Thymus (tissue), 11 donors: Measurements from ENCODE around the gene UBTD2. TPM values are rescaled to one million over a fixed set of nuclear protein-coding genes. Genes with fewer than 3 reads are reported as not detected.
"Not testable (repeated sequence)": the region's sequence is repeated elsewhere in the genome, so short reads cannot be mapped to it uniquely, and the experiment has no call there.

Source experiments
- DNase-seq, 9 donors: peaks; one replicate each; pipeline ENCODE4 v3.0.0-alpha.2; 2013; ENCODE audit warnings: low spot score in 9 of 9, low read depth in 6 of 9, missing footprints in 1 of 9
- H3K27ac ChIP-seq, 2 donors: one replicate each; pipeline ENCODE4 v1.5.1; 2013; ENCODE audit warnings: control low read depth in 1 of 2, low read depth in 1 of 2, low read length in 1 of 2, mild to moderate bottlenecking in 1 of 2, moderate library complexity in 1 of 2
- H3K27me3 ChIP-seq, 2 donors: one replicate each; pipeline ENCODE4 v1.5.1; 2013; ENCODE audit warnings: low read length in 1 of 2; ENCODE audit not compliant: control insufficient read depth in 2 of 2, insufficient read depth in 1 of 2
- H3K36me3 ChIP-seq, 2 donors: one replicate each; pipeline ENCODE4 v1.5.1; 2013; ENCODE audit warnings: low read length in 1 of 2, mild to moderate bottlenecking in 1 of 2, moderate library complexity in 1 of 2; ENCODE audit not compliant: control insufficient read depth in 2 of 2, insufficient read depth in 2 of 2
- H3K4me1 ChIP-seq, 2 donors: one replicate each; pipeline ENCODE4 v1.5.1; 2013; ENCODE audit warnings: low read length in 2 of 2; ENCODE audit not compliant: control insufficient read depth in 2 of 2, insufficient read depth in 2 of 2
- H3K4me3 ChIP-seq, 2 donors: one replicate each; pipeline ENCODE4 v1.5.1; 2013; ENCODE audit warnings: low read length in 2 of 2, control low read depth in 1 of 2, mild to moderate bottlenecking in 1 of 2
- H3K9me3 ChIP-seq, 2 donors: one replicate each; pipeline ENCODE4 v1.5.1; 2013; ENCODE audit warnings: low read length in 1 of 2, mild to moderate bottlenecking in 1 of 2; ENCODE audit not compliant: control insufficient read depth in 2 of 2, insufficient read depth in 1 of 2
- WGBS: extraction: QIAGEN DNeasy Blood & Tissue Kit; methylation state at CpG from one replicate; pipeline ENCODE4 v1.1.7; 2013; 5-methylcytosine and 5-hydroxymethylcytosine counted together
- polyA plus RNA-seq: library from polyadenylated mRNA; stranded (reverse); fragments of 200-250 nt; gene quantifications from one replicate; pipeline ENCODE4 v1.2.3, GENCODE V29; 2013
- total RNA-seq: library from RNA; stranded (reverse); fragments of 120-200 nt; gene quantifications from one replicate; pipeline ENCODE4 v1.2.4, GENCODE V29; 2013
- donor health status: healthy.

UBTD2 gene
- total and polyA plus RNA-seq, 2 donors = 13.2 to 17.8 TPM

DNA sequence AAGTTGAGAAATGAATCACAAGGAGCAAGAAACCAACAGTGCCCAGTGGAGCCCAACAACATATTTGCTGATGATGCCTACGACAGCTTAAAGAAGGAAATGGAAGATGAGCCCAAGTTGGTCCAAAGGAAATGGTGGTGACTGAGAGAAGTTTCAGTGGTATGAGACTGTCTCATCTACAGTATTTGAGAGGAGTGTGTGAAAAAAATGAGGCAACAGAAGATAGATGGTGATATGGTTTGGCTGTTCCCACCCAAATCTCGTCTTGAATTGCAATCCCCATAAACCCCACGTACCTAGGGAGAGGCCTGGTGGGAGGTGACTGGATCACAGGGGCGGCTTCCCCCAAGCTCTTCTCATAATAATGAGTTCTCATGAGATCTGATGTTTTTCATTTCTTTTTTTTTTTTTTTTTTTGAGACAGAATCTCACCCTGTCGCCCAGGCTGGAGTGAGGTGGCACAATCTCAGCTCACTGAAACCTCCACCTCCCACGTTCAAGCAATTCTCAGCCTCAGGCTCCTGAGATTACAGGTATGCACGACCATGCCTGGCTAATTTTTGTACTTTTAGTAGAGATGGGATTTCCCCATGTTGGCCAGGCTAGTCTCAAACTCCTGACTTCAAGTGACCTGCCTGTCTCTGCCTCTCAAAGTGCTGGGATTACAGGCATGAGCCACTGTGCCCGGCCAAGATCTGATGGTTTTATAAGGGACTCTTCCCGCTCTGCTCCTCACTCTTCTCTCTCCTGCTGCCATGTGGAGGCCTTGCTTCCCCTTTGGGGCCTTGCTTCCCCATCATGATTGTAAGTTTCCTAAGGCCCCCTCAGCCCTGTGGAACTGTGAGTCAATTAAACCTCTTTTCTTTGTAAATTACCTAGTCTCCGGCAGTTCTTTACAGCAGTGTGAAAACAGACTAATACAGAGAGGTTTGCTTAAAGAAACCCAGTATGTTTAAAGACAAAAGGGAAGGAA, 59.4 kb downstream of the UBTD2 start:
- Histone ChIP-seq H3K27ac (no peak overlapping the region), H3K9me3 (no peaks in the 10 kb centered on the region), H3K36me3 (peaks cover 5% of the 10 kb centered on the region in 2 donors), H3K27me3 (no peaks in the 10 kb centered on the region), H3K4me3 (no peak overlapping the region), H3K4me1 (no peaks in the 10 kb centered on the region)
- 96% methylated on average over 10 of the region's 10 CpGs for WGBS
- no peak for DNase-seq

DNA sequence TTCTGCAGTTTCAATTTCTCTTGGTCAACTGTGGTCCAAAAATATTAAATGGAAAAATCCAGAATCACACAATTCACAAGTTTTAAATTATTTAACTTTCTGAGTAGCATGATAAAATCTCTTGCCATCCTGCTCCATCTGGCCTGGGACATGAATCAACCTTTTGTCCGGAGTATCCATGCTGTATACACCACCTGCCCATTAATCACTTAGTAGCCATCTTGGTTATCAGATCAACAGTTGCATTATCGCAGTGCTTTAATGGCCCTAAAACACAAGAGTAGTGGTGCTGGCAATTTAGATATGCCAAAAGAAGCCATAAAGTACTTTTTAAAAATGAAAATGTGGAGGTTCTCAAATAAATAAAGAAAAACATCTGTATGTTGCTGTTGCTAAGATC, 64.3 kb downstream of the UBTD2 start:
- H3K36me3 ChIP-seq = peaks cover 5% of the 10 kb centered on the region in 2 donors
- DNase-seq = no peak
- no peak overlapping the region for H3K27ac ChIP-seq
- no peaks in the 10 kb centered on the region for H3K4me1 ChIP-seq
- H3K9me3 ChIP-seq = no peaks in the 10 kb centered on the region
- H3K4me3 ChIP-seq = no peak overlapping the region
- WGBS = 76% methylated on average over 2 of the region's 2 CpGs
- H3K27me3 ChIP-seq = no peaks in the 10 kb centered on the region

DNA sequence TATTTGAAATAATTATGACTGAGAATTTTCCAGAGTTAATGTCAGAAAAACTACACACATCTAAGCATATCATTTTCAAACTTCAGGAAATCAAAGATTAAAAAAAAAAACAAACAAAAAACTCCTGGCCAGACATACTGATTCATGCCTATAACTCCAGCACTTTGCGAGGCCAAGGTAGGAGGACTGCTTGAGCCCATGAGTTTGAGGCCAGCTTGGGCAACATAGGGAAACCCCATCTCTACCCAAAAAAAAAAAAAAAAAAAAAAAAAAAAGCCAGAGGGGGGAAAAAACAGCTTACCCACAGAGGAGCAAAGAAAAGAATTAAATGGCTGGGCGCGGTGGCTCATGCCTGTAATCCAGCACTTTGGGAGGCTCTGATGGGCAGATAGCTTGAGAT, 67.2 kb downstream of the UBTD2 start:
- H3K27ac ChIP-seq = no peak overlapping the region
- H3K27me3 ChIP-seq = no peaks in the 10 kb centered on the region
- no peak overlapping the region for H3K4me3 ChIP-seq
- no peaks in the 10 kb centered on the region for H3K9me3 ChIP-seq
- DNase-seq = no peak
- peaks cover 7 to 19% of the 10 kb centered on the region in 2 donors for H3K36me3 ChIP-seq
- no peaks in the 10 kb centered on the region for H3K4me1 ChIP-seq
- WGBS = 81% methylated on average over 3 of the region's 3 CpGs

DNA sequence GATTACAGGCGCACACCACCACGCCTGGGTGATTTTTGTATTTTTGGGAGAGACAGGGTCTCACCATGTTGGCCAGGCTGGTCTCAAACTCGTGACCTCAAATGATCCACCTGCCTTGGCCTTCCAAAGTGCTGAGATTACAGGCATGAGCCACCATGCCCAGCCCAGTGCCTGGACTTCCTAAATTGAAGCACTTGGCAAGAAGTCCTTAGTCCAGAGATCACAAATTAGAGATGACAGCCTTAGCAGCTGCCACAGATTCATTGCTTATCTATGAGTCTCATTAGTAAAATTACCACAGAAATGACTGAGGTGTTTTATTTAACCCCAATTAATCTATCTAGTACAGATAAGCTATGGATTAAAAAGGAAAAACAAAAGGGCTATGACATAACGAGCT, 70.4 kb downstream of the UBTD2 start:
- 86% methylated on average over 4 of the region's 4 CpGs for WGBS
- no peak overlapping the region for H3K4me3 ChIP-seq
- H3K27ac ChIP-seq = no peak overlapping the region
- H3K27me3 ChIP-seq = no peaks in the 10 kb centered on the region
- H3K36me3 ChIP-seq = peaks cover 4 to 28% of the 10 kb centered on the region in 2 donors
- H3K4me1 ChIP-seq = no peaks in the 10 kb centered on the region
- no peaks in the 10 kb centered on the region for H3K9me3 ChIP-seq
- no peak for DNase-seq

DNA sequence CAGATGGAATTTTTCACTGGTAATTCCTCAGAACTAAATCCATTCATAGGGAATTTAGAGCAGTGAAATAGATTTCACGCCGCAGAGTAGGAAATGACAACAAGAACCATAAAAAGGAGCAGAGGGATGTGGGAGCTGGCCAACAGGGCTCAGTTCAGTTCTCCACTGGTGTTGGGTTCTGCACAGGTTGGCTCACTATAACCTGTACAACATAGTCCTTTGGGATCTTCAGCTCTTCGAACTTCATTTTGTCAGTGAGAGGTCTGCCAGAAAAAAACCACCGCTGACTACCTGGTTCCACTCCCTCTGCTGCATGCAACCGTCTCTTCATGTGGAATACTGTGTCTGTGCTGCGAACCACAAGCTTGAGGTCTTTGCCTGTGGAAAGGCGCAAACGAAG, 71.9 kb downstream of the UBTD2 start:
- no peaks in the 10 kb centered on the region for H3K9me3 ChIP-seq
- H3K4me3 ChIP-seq = no peak overlapping the region
- H3K27ac ChIP-seq = no peak overlapping the region
- 97% methylated on average over 8 of the region's 8 CpGs for WGBS
- no peak for DNase-seq
- peaks cover 4 to 28% of the 10 kb centered on the region in 2 donors for H3K36me3 ChIP-seq
- no peaks in the 10 kb centered on the region for H3K27me3 ChIP-seq
- no peaks in the 10 kb centered on the region for H3K4me1 ChIP-seq

DNA sequence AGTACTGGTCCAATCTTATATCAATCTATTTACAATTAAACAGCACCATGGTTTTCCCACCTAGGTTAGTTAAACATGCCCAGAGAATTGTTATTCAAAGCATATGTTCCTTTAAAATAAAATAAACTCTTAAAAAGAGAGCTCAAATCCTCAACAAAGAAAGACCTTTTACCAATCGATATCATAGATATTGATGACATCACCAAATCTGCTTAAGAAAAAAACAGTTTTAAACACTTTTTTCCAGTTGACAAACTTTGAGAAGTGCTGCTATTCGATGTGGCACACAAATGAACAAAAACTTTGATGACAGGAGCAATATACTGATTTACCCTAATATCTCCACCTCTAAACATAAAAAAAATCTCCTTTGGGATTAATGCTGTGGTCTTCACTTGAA, 73.8 kb downstream of the UBTD2 start:
- Histone ChIP-seq H3K27me3 (no peaks in the 10 kb centered on the region), H3K27ac (no peak overlapping the region), H3K4me3 (no peak overlapping the region), H3K36me3 (peaks cover 4 to 23% of the 10 kb centered on the region in 2 donors), H3K9me3 (no peaks in the 10 kb centered on the region), H3K4me1 (no peaks in the 10 kb centered on the region)
- WGBS = 98% methylated on average over 2 of the region's 2 CpGs
- DNase-seq = no peak

DNA sequence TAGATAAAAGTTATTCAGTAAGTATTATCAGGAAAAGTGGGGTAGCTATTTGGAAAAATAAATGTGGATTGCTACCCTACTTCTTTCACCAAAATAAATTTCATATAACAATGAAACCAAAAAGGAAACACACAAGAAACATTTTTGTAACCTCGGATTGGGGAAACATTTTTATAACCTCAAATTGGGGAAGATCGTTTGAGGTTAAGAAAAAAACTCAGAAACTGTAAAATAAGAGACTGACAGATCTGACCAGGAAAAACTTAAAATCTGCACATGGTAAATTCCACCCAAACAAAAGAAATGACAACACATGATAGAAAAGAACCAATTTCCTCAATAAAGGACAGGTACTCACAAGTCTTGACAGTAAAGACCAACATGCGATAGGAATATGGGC, 76.1 kb downstream of the UBTD2 start:
- DNase-seq = no peak
- Histone ChIP-seq H3K36me3 (peaks cover 4 to 17% of the 10 kb centered on the region in 2 donors), H3K27me3 (no peaks in the 10 kb centered on the region), H3K4me3 (no peak overlapping the region), H3K9me3 (no peaks in the 10 kb centered on the region), H3K27ac (no peak overlapping the region), H3K4me1 (no peaks in the 10 kb centered on the region)
- 28% methylated on average over 3 of the region's 3 CpGs for WGBS

DNA sequence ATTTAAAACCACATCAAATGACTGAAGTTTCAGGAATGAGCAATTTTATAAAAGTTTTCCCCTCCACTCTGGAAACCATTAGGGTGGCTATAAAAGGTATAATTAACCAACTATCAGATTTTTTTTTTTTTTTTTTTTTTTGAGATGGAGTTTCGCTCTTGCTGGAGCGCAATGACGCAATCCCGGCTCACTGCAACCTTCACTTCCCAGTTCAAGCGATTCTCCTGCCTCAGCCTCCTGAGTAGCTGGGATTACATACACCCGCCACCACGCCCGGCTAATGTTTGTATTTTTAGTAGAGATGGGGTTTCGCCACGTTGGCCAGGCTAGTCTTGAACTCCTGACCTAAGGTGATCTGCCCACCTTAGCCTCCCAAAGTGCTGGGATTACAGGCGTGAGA, 77.6 kb downstream of the UBTD2 start:
- not testable (repeated sequence) for H3K9me3 ChIP-seq, H3K36me3 ChIP-seq, H3K4me1 ChIP-seq, H3K27ac ChIP-seq, H3K4me3 ChIP-seq, H3K27me3 ChIP-seq, DNase-seq
- 98% methylated on average over 11 of the region's 11 CpGs for WGBS

DNA sequence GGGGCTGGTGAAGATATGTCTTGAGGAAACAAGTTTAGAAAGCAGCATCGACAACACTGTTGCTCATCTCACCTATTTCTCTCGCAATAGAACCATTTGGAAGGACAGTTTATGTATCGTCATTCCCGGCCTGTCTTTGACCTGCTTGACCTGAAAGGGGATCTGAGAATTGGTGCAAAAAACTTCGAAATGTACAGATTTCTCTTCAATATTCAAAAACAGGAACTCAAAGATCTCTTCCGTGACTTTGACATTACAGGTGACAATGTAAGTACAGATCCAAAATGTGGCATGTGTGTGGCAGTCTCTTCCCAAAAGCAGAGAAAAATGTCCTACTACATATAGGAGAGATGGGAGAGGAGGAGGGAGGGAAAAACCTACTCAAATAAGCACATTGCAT, 83.1 kb downstream of the UBTD2 start:
- H3K36me3 ChIP-seq = no peaks in the 10 kb centered on the region
- WGBS = 97% methylated on average over 6 of the region's 6 CpGs
- H3K4me3 ChIP-seq = no peak overlapping the region
- no peak overlapping the region for H3K27ac ChIP-seq
- DNase-seq = no peak
- H3K4me1 ChIP-seq = no peaks in the 10 kb centered on the region
- H3K27me3 ChIP-seq = no peaks in the 10 kb centered on the region
- peaks cover 0 to 4% of the 10 kb centered on the region in 2 donors for H3K9me3 ChIP-seq
